Activated CD4-positive, alpha-beta T cell treated with anti-CD3 and anti-CD28 coated beads, Interleukin-2, amount 50 U/mL, for 48 hours (primary cell): ENCODE data around the gene THSD7A.

ENCODE experiments used
- DNase-seq, 2 experiments: peaks; one replicate each; pipeline ENCODE4 v3.0.0-alpha.2; 2020

THSD7A gene

GRCh38 chr7:11437994-11438393 lies 394.0 kb downstream of the THSD7A start:
- DNase-seq, result no peak

- DNase-seq, result no peak
These were observed 395.0 kb downstream of the THSD7A start for GRCh38 chr7:11436773-11437524.

- no peak for DNase-seq
These were observed 395.7 kb downstream of the THSD7A start for GRCh38 chr7:11436316-11436715.

DNA sequence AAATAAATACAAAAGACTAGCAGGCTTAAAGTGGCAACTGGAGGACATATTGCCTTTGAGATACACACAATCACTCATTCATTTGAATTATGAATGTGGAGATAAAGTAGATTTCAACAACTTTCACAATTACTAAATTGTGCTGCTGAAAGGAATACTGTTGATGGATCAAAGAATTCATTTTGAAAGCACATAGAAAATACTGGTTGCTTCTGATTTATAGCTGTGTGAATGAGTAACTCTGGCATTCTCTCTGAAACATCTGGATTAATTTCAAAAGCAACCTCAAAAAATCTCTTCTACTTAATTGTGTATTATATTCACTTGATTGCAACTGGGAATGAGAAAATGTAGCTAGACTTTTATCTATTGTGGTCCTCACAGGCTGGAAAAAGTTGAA lies 397.6 kb downstream of the THSD7A start:
- DNase-seq, result no peak

- no peak for DNase-seq
These were observed 401.2 kb downstream of the THSD7A start for GRCh38 chr7:11430841-11431240.

GRCh38 chr7:11430112-11430511 lies 401.9 kb downstream of the THSD7A start:
- no peak for DNase-seq

GRCh38 chr7:11428877-11429581 lies 403.0 kb downstream of the THSD7A start:
- DNase-seq, result no peak

- DNase-seq, result no peak
These were observed 404.2 kb downstream of the THSD7A start for GRCh38 chr7:11427686-11428273.

DNA sequence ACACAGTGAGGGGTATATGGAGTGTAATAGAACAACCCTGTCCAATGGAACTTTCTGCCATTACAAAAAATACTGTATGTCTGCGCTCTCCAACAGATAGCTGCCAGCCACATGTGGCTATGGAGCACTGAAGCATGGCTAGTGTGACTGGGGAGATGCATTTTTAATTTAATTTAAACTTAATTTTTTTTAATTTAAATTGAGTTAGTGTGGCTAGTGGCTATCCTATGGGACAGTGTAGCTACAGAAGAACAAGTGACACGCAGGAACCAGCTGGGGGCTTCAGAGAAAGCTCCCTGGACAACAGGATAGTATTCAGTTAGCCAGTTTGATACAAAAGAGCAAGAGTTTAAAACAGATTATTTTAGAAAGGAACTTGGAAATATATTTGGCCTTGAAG lies 408.0 kb downstream of the THSD7A start:
- no peak for DNase-seq

DNA sequence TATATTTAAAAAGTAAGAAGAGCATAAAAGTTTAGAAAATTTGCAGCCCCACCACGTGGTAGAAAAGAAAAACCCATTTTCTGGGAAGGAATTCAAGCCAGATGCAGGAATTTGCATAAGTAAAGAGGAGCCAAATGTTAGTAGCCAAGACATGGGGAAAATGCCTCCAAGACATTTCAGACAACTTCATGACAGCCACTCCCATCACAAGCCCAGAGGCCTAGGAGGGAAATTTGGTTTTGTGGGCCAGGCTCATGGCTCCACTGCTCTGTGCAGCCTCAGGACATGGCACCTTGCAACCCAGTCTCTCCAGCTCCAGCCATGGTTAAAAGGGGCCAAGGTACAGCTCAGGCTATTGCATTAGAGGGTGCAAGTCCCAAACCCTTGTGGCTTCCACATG lies 411.9 kb downstream of the THSD7A start:
- DNase-seq, result no peak

DNA sequence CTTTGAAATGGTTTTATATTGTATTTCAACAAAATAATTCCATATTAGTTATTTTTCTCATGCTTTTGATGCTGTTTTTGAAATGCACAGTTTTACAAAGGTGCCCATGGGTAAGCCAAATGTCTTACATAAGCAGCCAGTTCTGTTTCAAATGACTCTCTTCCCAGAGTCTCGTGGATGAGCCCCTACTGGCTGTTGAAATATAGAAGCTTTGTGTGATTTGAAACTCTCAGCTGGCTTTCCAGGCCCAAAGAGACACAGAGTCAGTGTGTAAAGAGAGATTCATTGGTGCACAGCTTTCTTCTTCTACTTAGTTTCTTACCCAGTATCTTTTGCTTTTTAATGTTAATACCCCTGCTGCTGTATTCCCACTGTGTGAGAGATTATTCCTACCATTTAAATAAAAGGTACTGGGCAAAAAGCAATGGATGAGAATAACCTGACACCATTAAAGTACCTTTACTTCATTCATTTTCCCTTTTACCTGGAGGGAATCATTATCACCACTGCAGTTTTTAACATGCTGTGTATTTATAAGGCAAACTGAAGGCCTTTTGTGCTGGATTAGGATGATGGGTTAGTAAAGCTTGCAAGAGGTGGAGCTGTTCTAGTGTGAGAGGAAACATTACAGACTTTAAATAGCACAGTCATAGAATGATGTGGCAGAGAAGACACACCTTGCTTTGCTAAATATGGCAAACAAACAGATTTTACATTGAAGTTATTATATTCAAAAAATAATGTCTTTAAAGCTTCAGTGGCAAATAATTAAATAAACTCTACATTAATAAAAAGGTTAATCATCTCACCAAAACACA lies 415.1 kb downstream of the THSD7A start:
- no peak for DNase-seq

GRCh38 chr7:11415101-11415500 lies 416.9 kb downstream of the THSD7A start:
- DNase-seq, result no peak

GRCh38 chr7:11413901-11414300 lies 418.1 kb downstream of the THSD7A start:
- no peak for DNase-seq

DNA sequence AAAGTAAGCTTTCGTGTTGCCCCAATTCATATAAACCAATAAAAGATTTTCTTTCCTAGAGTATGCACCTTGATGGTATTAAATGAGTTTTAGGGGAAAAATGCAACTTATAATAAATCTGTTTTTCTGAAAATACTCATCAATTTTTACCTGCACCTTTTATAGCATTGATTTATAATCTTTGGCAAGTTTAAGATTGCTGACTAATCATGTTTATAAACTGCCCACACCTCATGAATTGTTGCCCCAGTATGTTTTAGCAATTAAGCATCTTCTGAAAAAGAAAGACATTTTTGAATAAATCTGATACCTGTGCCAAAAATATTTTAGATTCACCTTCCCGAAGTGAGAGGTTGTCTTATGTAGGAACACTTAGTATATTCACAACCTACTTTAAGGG lies 420.0 kb downstream of the THSD7A start:
- no peak for DNase-seq

DNA sequence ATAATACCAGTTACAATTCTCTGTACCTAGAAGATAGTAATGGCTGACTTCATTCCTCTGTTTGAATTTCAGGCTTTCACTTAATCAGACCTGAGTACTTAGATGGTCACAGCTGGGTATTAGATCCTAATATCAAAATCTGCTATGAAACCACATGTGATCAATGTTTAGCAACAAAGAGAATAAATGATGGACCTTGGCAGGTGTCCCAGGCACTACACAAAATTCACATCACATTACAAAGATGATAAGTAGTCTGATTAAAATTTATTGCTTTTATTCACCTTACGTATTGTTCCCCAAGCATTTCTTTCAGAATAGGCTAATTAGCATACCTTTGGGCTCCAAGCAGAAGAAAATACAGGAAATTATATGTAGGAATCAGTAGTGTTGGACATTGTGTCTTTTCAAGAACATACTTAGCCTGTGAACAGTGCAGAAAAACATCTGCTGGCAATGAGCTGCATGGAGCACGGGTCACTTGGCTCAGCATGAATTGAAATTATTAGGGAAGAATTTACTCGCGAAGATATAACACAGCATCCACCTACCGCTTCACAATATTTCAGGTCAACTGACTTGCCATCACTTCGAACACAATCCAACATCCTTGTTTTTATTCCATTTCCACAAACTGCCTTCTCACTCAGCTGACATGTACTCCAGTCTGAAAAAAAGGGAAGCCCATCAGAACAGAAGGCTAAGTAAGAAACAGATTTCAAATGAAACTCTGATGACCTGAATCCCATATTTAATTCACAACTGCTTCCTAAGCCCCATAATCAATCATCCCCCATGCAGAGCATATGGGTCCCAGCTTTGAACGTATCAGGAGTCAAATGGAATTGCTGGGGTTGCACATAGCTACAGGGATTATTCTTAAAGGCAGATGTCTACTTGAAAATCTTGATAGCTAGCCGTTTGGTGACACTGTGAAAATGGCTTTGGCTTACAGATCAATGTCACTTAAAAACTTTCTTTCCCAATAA lies 421.0 kb downstream of the THSD7A start:
- no peak for DNase-seq

GRCh38 chr7:11404355-11404754 lies 427.6 kb downstream of the THSD7A start:
- no peak for DNase-seq

GRCh38 chr7:11403781-11404180 lies 428.2 kb downstream of the THSD7A start:
- DNase-seq, result no peak

DNA sequence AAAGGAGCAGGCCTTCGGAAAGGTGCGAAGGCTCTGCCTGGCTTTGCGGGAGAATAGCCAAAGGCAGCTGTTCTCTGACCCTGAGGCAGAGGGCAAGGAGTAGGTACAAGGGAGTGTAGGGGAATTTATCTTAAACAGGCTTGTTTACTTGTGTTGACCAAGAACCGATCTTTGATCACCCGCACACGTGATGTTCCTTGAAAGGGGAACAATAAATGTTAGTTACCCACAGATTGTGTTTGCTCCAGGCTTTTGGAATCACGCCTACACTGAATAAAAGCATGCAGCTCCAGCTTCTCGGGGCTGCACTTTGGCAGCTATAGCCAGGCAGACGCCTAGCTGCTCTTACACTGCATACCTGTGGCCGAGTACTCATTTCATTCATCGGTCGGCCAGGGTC lies 437.6 kb downstream of the THSD7A start:
- no peak for DNase-seq

DNA sequence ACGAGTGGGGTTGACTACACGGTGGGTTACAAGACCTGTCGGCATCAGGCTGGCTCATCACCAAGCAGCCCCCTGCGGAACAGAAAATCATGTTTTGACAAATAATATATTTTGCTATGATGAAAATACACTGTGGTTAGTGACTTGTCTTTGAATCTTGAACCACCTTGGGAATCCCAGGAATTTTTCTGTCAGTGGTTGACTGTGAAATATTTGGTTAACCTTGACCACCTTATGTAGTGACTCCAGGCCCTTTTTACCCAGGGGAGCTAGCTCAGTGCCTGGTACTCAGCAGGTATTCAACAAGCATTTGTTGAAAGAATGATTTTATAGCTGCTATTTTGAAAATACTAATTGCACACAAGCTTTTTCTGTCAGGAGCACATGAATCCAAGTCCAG lies 452.4 kb downstream of the THSD7A start:
- no peak for DNase-seq

DNA sequence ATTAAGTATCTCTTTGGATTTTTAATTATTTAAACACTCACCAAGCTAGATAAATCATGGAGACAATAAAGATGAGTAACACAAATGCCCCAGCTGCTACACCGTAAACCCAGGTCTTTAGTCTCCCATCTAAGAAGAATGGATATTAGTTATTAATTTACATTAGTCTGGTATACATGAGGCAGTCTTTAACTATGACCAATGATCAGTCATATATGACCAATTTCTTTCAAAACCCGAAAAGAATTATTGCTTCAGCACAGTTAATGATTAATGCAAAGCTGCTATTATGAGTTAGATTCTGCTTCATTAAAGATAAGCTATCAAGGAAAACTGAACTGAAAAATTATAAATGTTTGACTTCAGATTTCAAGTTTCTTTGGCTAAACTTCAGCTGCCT lies 455.5 kb downstream of the THSD7A start:
- no peak for DNase-seq

- DNase-seq, result no peak
These were observed 457.4 kb downstream of the THSD7A start for GRCh38 chr7:11374629-11375028.

- DNase-seq, result no peak
These were observed 458.4 kb downstream of the THSD7A start for GRCh38 chr7:11373546-11374142.
